T-helper 9 cell (primary cell): ENCODE data around the gene ZBP1.

Experiments
- DNase-seq: peaks from one replicate; pipeline ENCODE4 v3.0.0-alpha.2; 2020

Gene ZBP1

GRCh38 chr20:57568088-57568896 is 51.9 kb downstream of the ZBP1 start:
- DNase-seq = no peak

GRCh38 chr20:57567471-57568079 is 52.7 kb downstream of the ZBP1 start:
- DNase-seq = no peak

GRCh38 chr20:57566803-57567459 is 53.3 kb downstream of the ZBP1 start:
- DNase-seq = no peak

DNA sequence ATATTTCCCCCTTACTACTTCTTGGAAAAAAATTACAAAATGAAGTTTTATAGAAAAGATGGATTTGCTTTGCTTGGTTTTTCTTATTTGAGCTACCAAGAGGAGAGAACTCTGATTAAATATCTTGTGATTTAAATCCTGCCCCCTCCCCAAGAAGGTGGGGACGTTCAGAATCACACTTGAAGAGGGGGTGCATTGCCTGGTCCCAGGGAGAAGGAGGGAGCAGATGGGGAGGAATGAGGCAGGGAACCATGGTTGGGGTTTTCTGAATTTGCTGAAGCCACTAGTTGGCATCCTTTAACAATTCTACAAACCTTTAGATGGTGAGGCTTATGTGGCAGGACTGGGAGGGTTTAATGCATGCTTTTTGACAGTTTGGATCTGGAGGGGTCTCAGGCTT is 53.8 kb downstream of the ZBP1 start:
- DNase-seq = no peak

- DNase-seq = no peak
Observed at GRCh38 chr20:57564951-57565642, 55.1 kb downstream of the ZBP1 start.

DNA sequence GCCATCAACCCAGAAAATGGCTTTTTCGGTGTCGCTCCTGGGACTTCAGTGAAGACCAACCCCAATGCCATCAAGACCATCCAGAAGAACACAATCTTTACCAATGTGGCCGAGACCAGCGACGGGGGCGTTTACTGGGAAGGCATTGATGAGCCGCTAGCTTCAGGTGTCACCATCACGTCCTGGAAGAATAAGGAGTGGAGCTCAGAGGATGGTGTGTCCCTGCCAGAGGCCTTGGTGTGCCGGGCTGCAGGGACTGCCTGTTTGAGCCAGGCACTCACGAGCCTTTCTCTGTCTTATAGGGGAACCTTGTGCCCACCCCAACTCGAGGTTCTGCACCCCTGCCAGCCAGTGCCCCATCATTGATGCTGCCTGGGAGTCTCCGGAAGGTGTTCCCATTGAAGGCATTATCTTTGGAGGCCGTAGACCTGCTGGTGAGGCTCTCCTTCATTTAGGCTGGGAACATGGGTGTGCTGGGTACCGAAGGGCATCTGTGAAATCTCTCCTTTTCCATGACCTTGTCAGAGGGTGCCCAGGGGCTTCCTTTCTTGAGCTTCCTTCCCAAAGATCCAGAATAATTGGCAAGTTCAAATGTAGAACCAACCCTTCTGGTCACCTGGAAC is 55.9 kb downstream of the ZBP1 start:
- DNase-seq = no peak

GRCh38 chr20:57563522-57563921 is 56.7 kb downstream of the ZBP1 start:
- DNase-seq = no peak

- no peak for DNase-seq
Observed at GRCh38 chr20:57562541-57563465, 57.4 kb downstream of the ZBP1 start.

GRCh38 chr20:57561356-57562279 is 58.6 kb downstream of the ZBP1 start:
- DNase-seq = no peak

DNA sequence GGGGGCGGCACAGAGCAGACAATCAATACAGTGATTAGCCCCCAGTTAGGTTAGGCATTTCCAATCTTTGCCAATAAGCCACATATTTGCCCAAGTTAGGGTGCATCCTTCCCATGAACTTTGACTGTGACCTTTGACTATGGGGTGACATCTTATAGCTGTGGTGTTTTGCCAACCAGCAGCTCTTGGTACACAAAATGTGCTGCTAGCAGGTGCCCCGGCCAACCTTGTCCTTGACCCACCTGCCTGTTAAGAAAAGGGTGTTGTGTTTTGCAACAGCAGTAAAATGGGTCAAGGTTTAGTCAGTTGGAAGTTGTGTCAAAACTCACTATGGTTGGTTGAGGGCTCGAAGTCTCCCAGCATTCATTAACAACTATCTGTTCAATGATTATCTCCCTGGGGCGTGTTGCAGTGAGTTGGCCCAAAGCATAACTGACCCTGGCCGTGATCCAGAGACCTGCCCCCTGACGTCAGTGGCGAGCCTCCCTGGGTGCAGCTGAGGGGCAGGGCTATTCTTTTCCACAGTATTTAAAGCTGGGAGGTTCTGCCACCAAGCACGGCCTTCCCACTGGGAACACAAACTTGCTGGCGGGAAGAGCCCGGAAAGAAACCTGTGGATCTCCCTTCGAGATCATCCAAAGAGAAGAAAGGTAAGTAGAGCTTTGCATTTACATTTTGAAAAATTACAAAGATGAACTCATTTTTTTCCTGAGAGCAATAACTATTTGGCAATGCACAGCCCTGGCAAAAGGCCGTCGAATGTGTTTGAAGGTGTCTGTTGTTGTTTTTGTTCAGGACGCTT is 59.5 kb downstream of the ZBP1 start, which contains the start of gene PCK1:
Gene PCK1, plus strand, starts transcription at position 557 of the 802 bp plus-strand sequence. CDS start 302 bp downstream, outside the sequence.
- no peak for DNase-seq

DNA sequence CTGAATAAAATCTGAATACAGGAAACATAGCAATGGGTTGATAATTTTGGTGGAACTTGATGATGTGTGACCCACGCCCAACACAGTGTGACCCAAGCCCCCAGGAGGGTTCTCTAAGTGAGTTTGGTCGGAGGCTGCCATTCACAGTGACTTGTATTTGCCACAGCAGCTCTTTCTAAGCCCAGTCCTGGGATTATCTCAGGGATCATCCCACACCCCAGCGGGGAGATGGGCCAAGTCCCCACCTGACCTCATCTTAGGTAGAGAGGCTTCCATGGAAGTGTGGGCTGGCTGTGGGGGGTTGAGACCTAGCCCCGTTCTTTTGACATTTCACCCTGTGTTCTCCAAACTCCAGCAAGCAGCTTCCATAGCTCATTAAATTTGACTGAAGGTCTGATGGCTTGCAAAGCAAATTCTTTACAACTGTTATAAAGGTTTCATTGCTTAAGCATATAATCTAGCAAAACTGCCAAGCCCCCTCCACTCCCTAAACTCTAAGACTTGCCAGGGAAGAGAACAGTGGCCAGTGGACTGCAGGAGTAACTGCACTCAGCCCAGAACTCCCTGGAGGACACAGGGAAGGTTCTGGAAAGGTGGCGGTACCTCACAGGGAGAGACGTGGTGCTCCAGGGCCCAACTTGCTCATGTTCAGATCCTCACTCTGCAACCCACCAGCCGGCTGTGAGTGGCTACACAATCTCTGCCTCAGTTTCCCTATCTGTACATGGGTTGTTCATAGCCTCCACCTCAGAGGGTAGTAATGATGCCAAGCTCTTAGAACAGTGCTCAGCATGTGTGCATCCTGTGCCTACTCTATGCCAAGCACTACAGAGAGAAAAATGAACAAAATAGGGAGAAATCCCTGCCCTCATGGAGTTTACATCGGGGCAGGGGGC is 60.3 kb downstream of the ZBP1 start:
- no peak for DNase-seq

DNA sequence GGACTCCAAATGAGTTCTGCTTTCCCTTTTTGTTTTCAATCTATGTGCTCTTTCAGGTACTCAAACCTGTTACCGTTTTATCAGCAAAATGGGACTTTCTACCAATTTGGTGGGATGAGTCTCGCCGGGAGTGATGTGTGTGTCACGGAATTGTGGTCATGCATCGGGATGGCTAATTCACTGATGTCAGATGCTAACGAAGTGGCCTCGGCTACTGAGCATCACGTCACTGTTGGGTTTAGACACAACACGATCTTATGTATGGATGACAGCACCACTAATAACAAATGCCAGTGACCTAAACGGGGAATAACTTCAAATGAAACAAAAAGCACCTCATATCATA is 61.0 kb downstream of the ZBP1 start:
- DNase-seq = no peak

- DNase-seq = no peak
Observed at GRCh38 chr20:57558614-57559288, 61.5 kb downstream of the ZBP1 start.

DNA sequence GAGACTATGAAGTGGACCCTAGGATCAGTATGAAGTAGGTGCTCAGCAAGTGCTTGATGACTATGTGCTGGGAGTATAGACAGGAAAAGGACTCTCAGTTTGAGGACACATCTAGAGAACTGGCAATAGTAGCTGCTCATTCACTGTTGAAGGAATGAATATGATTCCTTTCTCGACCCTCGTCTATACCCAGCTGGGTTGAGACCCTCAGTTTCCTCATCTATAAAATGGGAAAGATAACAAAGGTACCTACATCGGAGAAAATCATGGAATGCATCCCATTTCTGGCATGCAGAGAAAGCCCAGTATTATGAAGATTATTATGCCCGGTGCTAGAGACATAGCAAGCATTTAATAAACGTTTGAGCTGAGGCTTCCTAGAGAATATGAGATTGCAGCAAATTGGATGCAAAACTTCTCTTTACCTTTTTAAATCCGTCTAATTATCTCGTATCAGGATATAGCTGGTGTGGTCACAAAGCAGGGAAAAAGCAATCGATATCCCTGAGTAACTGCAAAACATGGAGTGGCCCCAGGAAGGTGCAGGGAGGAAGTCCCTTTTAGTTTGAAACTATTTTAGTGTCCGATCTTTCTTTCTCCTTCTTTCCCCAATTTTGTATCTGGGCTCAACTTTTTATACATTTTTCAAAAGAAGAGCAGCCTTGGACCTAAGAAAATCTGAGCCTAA is 62.2 kb downstream of the ZBP1 start:
- DNase-seq = no peak

- no peak for DNase-seq
Observed at GRCh38 chr20:57556980-57557274, 63.3 kb downstream of the ZBP1 start.

- no peak for DNase-seq
Observed at GRCh38 chr20:57555457-57556184, 64.6 kb downstream of the ZBP1 start.
